Activated CD4-positive, alpha-beta T cell treated with anti-CD3 and anti-CD28 coated beads, Interleukin-10, Interleukin-2, amounts not matched to agents 100 ng/mL and 50 ng/mL, durations not matched to agents 16 hours and 8 hours (primary cell): ENCODE data around the gene COL6A1.
"Not testable (repeated sequence)": the region's sequence is repeated elsewhere in the genome, so short reads cannot be mapped to it uniquely, and the experiment has no call there.

Source experiments
- DNase-seq: peaks from one replicate; pipeline ENCODE4 v3.0.0-alpha.2; 2020

COL6A1 gene

GRCh38 chr21:45945066-45945867 lies 36.3 kb upstream of the COL6A1 start:
- DNase-seq = no peak

GRCh38 chr21:45945868-45946210 lies 35.7 kb upstream of the COL6A1 start:
- no peak for DNase-seq

- DNase-seq = no peak
These were observed 34.3 kb upstream of the COL6A1 start for GRCh38 chr21:45947296-45947695.

- no peak for DNase-seq
These were observed 33.8 kb upstream of the COL6A1 start for GRCh38 chr21:45947716-45948255.

- DNase-seq = no peak
These were observed 32.9 kb upstream of the COL6A1 start for GRCh38 chr21:45948576-45949141.

- no peak for DNase-seq
These were observed 31.4 kb upstream of the COL6A1 start for GRCh38 chr21:45949928-45950739.

- no peak for DNase-seq
These were observed 30.6 kb upstream of the COL6A1 start for GRCh38 chr21:45950740-45951515.

- no peak for DNase-seq
These were observed 29.9 kb upstream of the COL6A1 start for GRCh38 chr21:45951676-45952075.

GRCh38 chr21:45952527-45952926 lies 29.0 kb upstream of the COL6A1 start:
- not testable (repeated sequence) for DNase-seq

- DNase-seq = no peak
These were observed 28.6 kb upstream of the COL6A1 start for GRCh38 chr21:45952974-45953373.

- DNase-seq = no peak
These were observed 27.3 kb upstream of the COL6A1 start for GRCh38 chr21:45954261-45954660.

- DNase-seq = no peak
These were observed 26.6 kb upstream of the COL6A1 start for GRCh38 chr21:45954921-45955320.

- no peak for DNase-seq
These were observed 24.0 kb upstream of the COL6A1 start for GRCh38 chr21:45957551-45957950.

GRCh38 chr21:45957981-45958600 lies 23.5 kb upstream of the COL6A1 start:
- no peak for DNase-seq

- DNase-seq = no peak
These were observed 22.4 kb upstream of the COL6A1 start for GRCh38 chr21:45959182-45959581.

GRCh38 chr21:45959779-45960390 lies 21.7 kb upstream of the COL6A1 start:
- no peak for DNase-seq

GRCh38 chr21:45961408-45961807 lies 20.2 kb upstream of the COL6A1 start:
- DNase-seq = not testable (repeated sequence)

- DNase-seq = no peak
These were observed 18.9 kb upstream of the COL6A1 start for GRCh38 chr21:45962531-45963231.

GRCh38 chr21:45963232-45963570 lies 18.4 kb upstream of the COL6A1 start:
- DNase-seq = no peak

- no peak for DNase-seq
These were observed 16.9 kb upstream of the COL6A1 start for GRCh38 chr21:45964649-45965048.

GRCh38 chr21:45965084-45965809 lies 16.3 kb upstream of the COL6A1 start:
- DNase-seq = no peak
